ENCODE data around the gene TAF4B. TPM values are rescaled to one million over a fixed set of nuclear protein-coding genes. Genes with fewer than 3 reads are reported as not detected.
A peak's percentile ranks its signal among the peaks of the same experiment; 100 is the strongest.
"Not testable (repeated sequence)": the region's sequence is repeated elsewhere in the genome, so short reads cannot be mapped to it uniquely, and the experiment has no call there.

The TAF4B gene
- total RNA-seq, 1 donor from 2014 or later, result 2.8 TPM

DNA sequence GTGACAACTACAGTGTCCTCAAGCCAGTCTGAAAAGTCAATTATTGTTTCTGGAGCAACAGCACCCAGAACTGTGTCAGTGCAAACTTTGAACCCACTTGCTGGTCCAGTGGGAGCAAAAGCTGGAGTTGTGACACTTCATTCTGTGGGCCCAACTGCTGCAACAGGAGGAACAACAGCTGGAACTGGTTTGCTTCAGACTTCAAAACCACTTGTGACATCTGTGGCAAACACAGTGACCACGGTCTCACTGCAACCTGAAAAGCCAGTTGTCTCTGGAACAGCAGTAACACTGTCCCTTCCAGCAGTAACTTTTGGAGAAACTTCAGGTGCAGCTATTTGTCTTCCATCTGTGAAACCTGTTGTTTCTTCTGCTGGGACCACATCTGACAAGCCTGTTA, 59.8 kb downstream of the TAF4B start:
- TF ChIP-seq, protein P1, sequence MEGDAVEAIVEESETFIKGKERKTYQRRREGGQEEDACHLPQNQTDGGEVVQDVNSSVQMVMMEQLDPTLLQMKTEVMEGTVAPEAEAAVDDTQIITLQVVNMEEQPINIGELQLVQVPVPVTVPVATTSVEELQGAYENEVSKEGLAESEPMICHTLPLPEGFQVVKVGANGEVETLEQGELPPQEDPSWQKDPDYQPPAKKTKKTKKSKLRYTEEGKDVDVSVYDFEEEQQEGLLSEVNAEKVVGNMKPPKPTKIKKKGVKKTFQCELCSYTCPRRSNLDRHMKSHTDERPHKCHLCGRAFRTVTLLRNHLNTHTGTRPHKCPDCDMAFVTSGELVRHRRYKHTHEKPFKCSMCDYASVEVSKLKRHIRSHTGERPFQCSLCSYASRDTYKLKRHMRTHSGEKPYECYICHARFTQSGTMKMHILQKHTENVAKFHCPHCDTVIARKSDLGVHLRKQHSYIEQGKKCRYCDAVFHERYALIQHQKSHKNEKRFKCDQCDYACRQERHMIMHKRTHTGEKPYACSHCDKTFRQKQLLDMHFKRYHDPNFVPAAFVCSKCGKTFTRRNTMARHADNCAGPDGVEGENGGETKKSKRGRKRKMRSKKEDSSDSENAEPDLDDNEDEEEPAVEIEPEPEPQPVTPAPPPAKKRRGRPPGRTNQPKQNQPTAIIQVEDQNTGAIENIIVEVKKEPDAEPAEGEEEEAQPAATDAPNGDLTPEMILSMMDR (IDR thresholded peaks at IDR 0.05), result no peak
- Histone ChIP-seq H3K27ac (no peak overlapping the region), H3K4me1 (no peaks in the 10 kb centered on the region), H3K36me3 (no peaks in the 10 kb centered on the region), H3K9me3 (no peaks in the 10 kb centered on the region), H3K4me3 (no peak overlapping the region), H3K27me3 (ENCODE audit: low read depth) (no peaks in the 10 kb centered on the region)
- no peak for DNase-seq
- intact Hi-C loops (cut with DNase I), result no loop called here
- ATAC-seq, result no peak

DNA sequence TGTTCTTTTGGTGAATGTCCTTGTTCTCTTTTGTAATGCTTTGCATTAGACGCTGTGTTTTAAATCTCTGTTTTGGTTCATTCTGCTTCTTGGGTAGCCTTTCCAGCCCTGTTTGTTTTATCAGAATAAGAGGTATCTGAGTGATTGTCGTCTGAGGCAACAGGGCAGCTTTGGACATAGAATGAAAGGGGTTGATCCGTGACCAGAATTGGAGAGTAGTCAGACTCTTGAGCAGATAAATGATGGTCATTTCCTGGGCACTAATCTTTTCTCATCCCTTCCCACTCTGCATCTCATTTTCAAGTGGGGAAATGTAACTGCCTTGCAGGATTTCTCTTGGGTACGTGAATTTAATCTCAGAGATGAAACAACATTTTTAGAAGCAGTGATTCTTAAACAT, 61.4 kb downstream of the TAF4B start:
- Histone ChIP-seq H3K9me3 (no peaks in the 10 kb centered on the region), H3K4me3 (no peak overlapping the region), H3K27ac (no peak overlapping the region), H3K4me1 (no peaks in the 10 kb centered on the region), H3K36me3 (no peaks in the 10 kb centered on the region), H3K27me3 (ENCODE audit: low read depth) (no peaks in the 10 kb centered on the region)
- ATAC-seq (no peak), DNase-seq (no peak)
- TF ChIP-seq, protein P1 (IDR thresholded peaks at IDR 0.05), result no peak
- intact Hi-C loops (cut with DNase I), result no loop called here

DNA sequence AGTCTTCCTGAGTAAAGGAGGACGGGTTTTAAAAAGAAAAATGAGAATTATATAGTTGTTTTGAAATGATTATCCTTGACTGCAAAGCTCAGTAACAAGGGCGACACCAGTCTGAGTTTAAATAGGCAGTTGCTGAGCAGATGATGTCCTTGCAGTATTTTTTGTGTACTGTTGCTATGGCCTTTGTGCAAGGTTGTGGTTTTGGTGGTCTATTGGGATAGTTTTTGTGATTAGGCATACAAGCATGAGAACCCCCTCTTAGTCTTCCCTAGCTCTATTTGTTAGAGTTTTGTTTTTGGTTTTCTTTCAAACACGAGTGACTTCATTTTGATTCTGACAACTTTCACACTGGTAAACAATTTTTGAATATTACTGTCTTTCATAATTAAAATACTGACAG, 64.1 kb downstream of the TAF4B start:
- TF ChIP-seq, protein P1 (IDR thresholded peaks at IDR 0.05), result no peak
- Histone ChIP-seq H3K27ac (no peak overlapping the region), H3K36me3 (no peaks in the 10 kb centered on the region), H3K4me1 (no peaks in the 10 kb centered on the region), H3K4me3 (no peak overlapping the region), H3K9me3 (no peaks in the 10 kb centered on the region), H3K27me3 (ENCODE audit: low read depth) (no peaks in the 10 kb centered on the region)
- intact Hi-C loops (cut with DNase I), result no loop called here
- DNase-seq, result no peak
- no peak for ATAC-seq

DNA sequence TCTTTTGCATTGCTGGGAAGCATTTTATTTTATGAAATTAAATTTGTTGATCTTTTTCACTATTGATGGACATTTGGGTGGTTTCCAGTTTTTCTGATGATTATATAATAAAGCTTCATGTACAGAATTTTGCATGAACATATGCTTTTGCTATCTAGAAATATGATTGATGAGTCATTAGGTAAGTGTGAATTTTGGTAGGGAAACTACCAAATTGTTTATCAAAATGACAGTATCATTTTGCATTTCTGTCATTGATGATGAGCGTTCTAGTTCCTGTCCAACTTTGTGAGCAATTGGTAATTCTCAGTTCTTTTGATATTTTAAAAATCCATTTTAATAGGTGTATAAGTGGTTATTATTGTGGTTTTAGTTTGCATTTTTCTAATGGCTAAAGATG, 67.7 kb downstream of the TAF4B start:
- Histone ChIP-seq H3K36me3 (no peaks in the 10 kb centered on the region), H3K27ac (no peak overlapping the region), H3K4me1 (no peaks in the 10 kb centered on the region), H3K27me3 (ENCODE audit: low read depth) (no peaks in the 10 kb centered on the region), H3K9me3 (no peaks in the 10 kb centered on the region), H3K4me3 (no peak overlapping the region)
- DNase-seq (no peak), ATAC-seq (no peak)
- TF ChIP-seq, protein P1 (IDR thresholded peaks at IDR 0.05), result no peak
- intact Hi-C loops (cut with DNase I), result no loop called here

DNA sequence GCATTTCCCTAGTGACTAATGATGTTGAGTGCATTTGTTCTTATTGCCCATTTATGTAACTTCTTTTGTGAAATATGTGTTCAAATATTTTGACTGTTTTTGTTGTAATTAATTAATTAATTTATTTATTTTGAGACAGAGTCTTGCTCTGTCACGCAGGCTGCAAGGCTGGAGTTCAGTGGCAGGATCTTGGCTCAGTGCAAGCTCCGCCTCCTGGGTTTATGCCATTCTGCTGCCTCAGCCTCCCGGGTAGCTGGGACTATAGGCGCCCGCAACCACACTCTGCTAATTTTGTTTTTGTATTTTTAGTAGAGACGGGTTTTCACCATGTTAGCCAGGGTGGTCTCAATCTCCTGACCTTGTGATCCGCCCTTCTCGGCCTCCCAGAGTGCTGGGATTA, 71.9 kb downstream of the TAF4B start:
- ATAC-seq (no peak), DNase-seq (no peak)
- H3K9me3 ChIP-seq, result no peaks in the 10 kb centered on the region
- intact Hi-C loops (cut with DNase I), result no loop called here
- H3K27me3 ChIP-seq (ENCODE audit: low read depth), result no peaks in the 10 kb centered on the region
- H3K4me1 ChIP-seq, result no peaks in the 10 kb centered on the region
- H3K36me3 ChIP-seq, result no peaks in the 10 kb centered on the region
- TF ChIP-seq, protein P1 (IDR thresholded peaks at IDR 0.05), result no peak
- no peak overlapping the region for H3K27ac ChIP-seq
- H3K4me3 ChIP-seq, result no peak overlapping the region

DNA sequence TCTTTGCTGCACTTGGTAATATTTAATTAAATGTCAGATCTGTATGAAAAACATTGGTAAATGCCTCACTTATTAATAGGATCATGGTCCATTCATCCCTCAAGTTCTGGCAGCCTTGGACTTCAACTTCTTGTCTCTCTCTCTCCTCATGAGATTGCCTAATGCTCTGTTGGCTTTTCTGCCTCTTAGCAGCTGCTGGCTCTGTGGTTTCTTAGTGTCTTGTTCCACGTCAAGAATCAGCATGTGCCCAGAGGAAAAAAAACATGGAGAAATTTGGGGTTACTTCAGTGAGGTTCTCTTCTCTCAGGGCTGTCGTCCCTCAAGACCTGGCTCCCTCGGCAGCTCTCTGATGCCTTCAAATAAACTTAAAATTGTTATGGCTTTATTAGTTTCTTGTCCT, 75.4 kb downstream of the TAF4B start:
- peak in 1 of 2 donors; percentile 44 for ATAC-seq
- Histone ChIP-seq H3K4me3 (no peak overlapping the region), H3K27ac (no peak overlapping the region), H3K36me3 (no peaks in the 10 kb centered on the region), H3K9me3 (no peaks in the 10 kb centered on the region), H3K27me3 (ENCODE audit: low read depth) (no peaks in the 10 kb centered on the region), H3K4me1 (no peaks in the 10 kb centered on the region)
- intact Hi-C loops (cut with DNase I), result no loop called here
- TF ChIP-seq, protein P1 (IDR thresholded peaks at IDR 0.05), result no peak
- DNase-seq, result no peak

DNA sequence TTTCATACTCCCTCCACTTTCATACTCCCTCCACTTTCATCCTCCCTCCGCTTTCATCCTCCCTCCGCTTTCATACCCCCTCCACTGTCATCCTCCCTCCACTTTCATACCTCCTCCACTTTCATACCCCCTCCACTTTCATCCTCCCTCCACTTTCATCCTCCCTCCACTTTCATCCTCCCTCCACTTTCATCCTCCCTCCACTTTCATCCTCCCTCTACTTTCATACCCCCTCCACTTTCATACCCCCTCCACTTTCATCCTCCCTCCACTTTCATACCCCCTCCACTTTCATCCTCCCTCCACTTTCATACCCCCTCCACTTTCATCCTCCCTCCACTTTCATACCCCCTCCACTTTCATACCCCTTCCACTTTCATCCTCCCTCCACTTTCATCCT, 77.0 kb downstream of the TAF4B start:
- H3K4me3 ChIP-seq; H3K36me3 ChIP-seq; intact Hi-C loops (cut with DNase I); DNase-seq; H3K4me1 ChIP-seq; H3K27ac ChIP-seq; H3K9me3 ChIP-seq; H3K27me3 ChIP-seq (ENCODE audit: low read depth); ATAC-seq: not testable (repeated sequence)

All from lower lobe of right lung (tissue), 2 donors.